Posterior vena cava (tissue), 2 donors: ENCODE measurements around the gene UBE2D4. TPM values are rescaled to one million over a fixed set of nuclear protein-coding genes. Genes with fewer than 3 reads are reported as not detected.
"Not testable (repeated sequence)": the region's sequence is repeated elsewhere in the genome, so short reads cannot be mapped to it uniquely, and the experiment has no call there.

Experiments
- DNase-seq: peaks from one replicate; pipeline ENCODE4 v3.0.0-alpha.2; 2020; ENCODE audit warnings: low spot score
- intact Hi-C, 2 donors: fragments of 100-400 bp; cut with DNase I; formaldehyde crosslinking; loops; one replicate each; pipeline versions ENCODE4 v1.14.1 to v1.14.2; 2022 to 2023
- total RNA-seq, 2 donors: library from RNA; stranded (reverse); fragmentation: NEBNext Ultra II Directional; extraction: Animal tissue kit (Norgen Biotek cat#: 25700); gene quantifications; one replicate each; pipeline ENCODE4 v1.2.1, GENCODE V29; 2021
- donor health status: DM: yes; HTN: yes; CAD: no.
- donor health status: DM: yes; HTN: yes; CAD: no.

The UBE2D4 gene
- total RNA-seq, 2 donors from 2014 or later: 23.7 to 33.0 TPM

DNA sequence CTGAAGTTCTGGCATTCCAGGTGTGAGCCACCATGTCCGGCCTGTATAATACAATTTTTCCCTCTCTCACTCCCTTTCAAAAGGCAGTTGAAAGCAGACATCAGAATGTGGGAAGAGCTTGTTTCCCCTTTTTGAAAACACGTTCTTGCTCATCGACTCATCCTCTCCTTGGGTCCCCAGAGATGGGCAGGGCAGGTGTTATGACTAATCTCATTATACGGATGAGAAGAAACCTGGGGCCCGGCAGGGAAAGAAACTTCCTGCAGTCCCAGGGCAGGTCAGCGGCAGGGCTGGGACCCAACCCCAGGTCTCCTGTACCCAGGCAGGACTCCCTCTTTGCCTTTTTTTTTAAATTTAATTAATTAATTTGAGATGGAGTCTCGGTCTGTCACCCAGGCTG, 66.7 kb downstream of the UBE2D4 start:
- DNase-seq: peak; percentile 3
- intact Hi-C loops: not testable (repeated sequence)

DNA sequence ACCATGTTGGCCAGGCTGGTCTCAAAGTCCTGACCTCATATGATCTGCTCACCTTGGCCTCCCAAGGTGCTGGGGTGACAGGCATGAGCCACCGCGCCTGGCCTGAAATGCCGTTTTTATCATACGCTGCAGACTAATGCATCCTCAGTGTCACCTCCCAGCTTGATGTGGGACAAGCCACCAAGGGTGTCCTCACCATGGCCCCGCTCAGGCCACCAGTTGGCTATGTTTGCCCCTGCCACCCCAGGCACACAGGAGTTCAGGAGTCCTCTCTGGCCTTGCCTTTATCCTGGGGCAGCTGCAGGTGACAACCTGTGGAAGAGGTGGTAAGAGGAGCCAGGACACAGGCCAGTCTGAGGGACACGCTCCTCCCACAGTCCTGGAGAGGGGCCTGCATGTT, 68.4 kb downstream of the UBE2D4 start:
- peak; percentile 76 for DNase-seq
- intact Hi-C loops: not testable (repeated sequence)

DNA sequence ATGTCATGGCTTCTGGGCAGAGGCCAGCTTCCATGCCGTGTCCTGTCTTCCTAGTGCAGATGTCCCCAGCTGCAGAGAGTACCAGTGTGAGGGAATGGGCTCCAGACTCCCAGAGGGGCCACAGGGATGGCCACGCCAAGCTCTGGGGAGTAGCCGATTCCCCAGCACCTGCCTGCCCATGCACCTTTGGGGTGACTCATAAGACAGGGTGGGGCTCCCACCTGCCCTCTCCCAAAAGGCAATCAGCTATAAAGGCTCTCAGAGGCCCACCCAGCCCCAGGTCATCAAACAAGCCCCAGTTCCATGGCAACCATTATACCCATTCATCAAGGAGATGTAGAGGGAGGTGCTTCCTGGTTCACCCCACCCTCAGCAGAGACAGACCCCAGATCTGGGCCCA, 71.3 kb downstream of the UBE2D4 start, which contains the start of gene SPDYE1:
Gene SPDYE1 (plus strand): TSS at position 366 of the 400 bp plus-strand sequence. CDS start 2,053 bp downstream, outside the sequence.
- intact Hi-C loops: not testable (repeated sequence)
- peak; percentile 37 for DNase-seq

Other genes with a start within 250 kb of the UBE2D4 start
- 10 to 100 TPM; 29.0 to 29.6 TPM for gene COA1, start 196.9 kb upstream of the UBE2D4 start, total RNA-seq
- 10 to 100 TPM; 54.2 to 63.0 TPM for gene BLVRA, start 167.8 kb upstream of the UBE2D4 start, total RNA-seq
- gene MRPS24, start 56.9 kb upstream of the UBE2D4 start, total RNA-seq: 10 to 100 TPM; 58.0 to 59.9 TPM
- gene URGCP, start 19.8 kb upstream of the UBE2D4 start, total RNA-seq: 10 to 100 TPM; 27.9 to 37.5 TPM
- gene SPDYE1, start 71.5 kb downstream of the UBE2D4 start, total RNA-seq: not detected
- 10 to 100 TPM; 82.8 to 91.0 TPM for gene DBNL, start 118.3 kb downstream of the UBE2D4 start, total RNA-seq
- 1 to 10 TPM; 1.6 to 2.1 TPM for gene PGAM2, start 139.1 kb downstream of the UBE2D4 start, total RNA-seq
- 10 to 100 TPM in 1 of 2 donors, 1 to 10 TPM in 1; 9.4 to 16.9 TPM for gene POLM, start 156.1 kb downstream of the UBE2D4 start, total RNA-seq
- 100 to 1,000 TPM; 783 to 919 TPM for gene AEBP1, start 177.9 kb downstream of the UBE2D4 start, total RNA-seq
- 10 to 100 TPM; 39.9 to 60.0 TPM for gene POLD2, start 197.1 kb downstream of the UBE2D4 start, total RNA-seq
- 1 to 10 TPM in 1 of 2 donors, not detected in 1; 1.4 TPM for gene MYL7, start 214.9 kb downstream of the UBE2D4 start, total RNA-seq